KBM-7 (cell line): ENCODE results near the gene C7orf33.
"Not testable (repeated sequence)": the region's sequence is repeated elsewhere in the genome, so short reads cannot be mapped to it uniquely, and the experiment has no call there.

ENCODE experiments used
- DNase-seq: peaks from one replicate; pipeline ENCODE4 v3.0.0-alpha.2; 2015
- in situ Hi-C: fragments of 300-500 bp; cut with MboI; formaldehyde crosslinking; loops from 2 replicates; pipeline ENCODE4 v1.14.3; 2020; ENCODE audit warnings: low sequenced_read_pairs, low pct_unique_long_range_greater_than_20kb, mixed read lengths

C7orf33 gene

GRCh38 chr7:148590471-148590870 is at the start of gene C7orf33:
TSS of gene C7orf33 (plus strand) at chr7:148590766. CDS start at chr7:148590926, 160 bp downstream.
- in situ Hi-C loops = no loop called here
- DNase-seq = no peak

GRCh38 chr7:148541891-148542504 is 48.6 kb upstream of the C7orf33 start:
- no peak for DNase-seq
- in situ Hi-C loops = no loop called here

GRCh38 chr7:148543302-148543701 is 47.3 kb upstream of the C7orf33 start:
- in situ Hi-C loops = no loop called here
- no peak for DNase-seq

GRCh38 chr7:148545172-148545571 is 45.4 kb upstream of the C7orf33 start:
- no peak for DNase-seq
- in situ Hi-C loops = no loop called here

GRCh38 chr7:148545932-148546331 is 44.6 kb upstream of the C7orf33 start:
- peak; percentile 5 for DNase-seq
- in situ Hi-C loops = no loop called here

GRCh38 chr7:148546857-148547256 is 43.7 kb upstream of the C7orf33 start:
- no peak for DNase-seq
- in situ Hi-C loops = no loop called here

- in situ Hi-C loops = no loop called here
- no peak for DNase-seq
Measured at GRCh38 chr7:148547951-148548350, 42.6 kb upstream of the C7orf33 start.

GRCh38 chr7:148553979-148554378 is 36.6 kb upstream of the C7orf33 start:
- DNase-seq = no peak
- in situ Hi-C loops = no loop called here

- DNase-seq = no peak
- in situ Hi-C loops = no loop called here
Measured at GRCh38 chr7:148556892-148557291, 33.7 kb upstream of the C7orf33 start.

- no peak for DNase-seq
- in situ Hi-C loops = no loop called here
Measured at GRCh38 chr7:148558914-148559313, 31.7 kb upstream of the C7orf33 start.

GRCh38 chr7:148561099-148561498 is 29.5 kb upstream of the C7orf33 start:
- in situ Hi-C loops = no loop called here
- DNase-seq = no peak

GRCh38 chr7:148563583-148564274 is 26.8 kb upstream of the C7orf33 start:
- no peak for DNase-seq
- in situ Hi-C loops = no loop called here

GRCh38 chr7:148564275-148564951 is 26.2 kb upstream of the C7orf33 start:
- DNase-seq = peak; percentile 44
- in situ Hi-C loops = not testable (repeated sequence)

- in situ Hi-C loops = no loop called here
- DNase-seq = no peak
Measured at GRCh38 chr7:148566736-148567135, 23.8 kb upstream of the C7orf33 start.

- DNase-seq = no peak
- in situ Hi-C loops = no loop called here
Measured at GRCh38 chr7:148567524-148567923, 23.0 kb upstream of the C7orf33 start.

- in situ Hi-C loops = no loop called here
- DNase-seq = no peak
Measured at GRCh38 chr7:148570510-148570909, 20.1 kb upstream of the C7orf33 start.

GRCh38 chr7:148570973-148571372 is 19.6 kb upstream of the C7orf33 start:
- in situ Hi-C loops, DNase-seq: not testable (repeated sequence)

GRCh38 chr7:148571381-148571780 is 19.2 kb upstream of the C7orf33 start:
- no peak for DNase-seq
- in situ Hi-C loops = no loop called here

GRCh38 chr7:148572067-148572522 is 18.5 kb upstream of the C7orf33 start:
- in situ Hi-C loops = no loop called here
- DNase-seq = no peak

- in situ Hi-C loops = not testable (repeated sequence)
Measured at GRCh38 chr7:148573581-148573980, 17.0 kb upstream of the C7orf33 start.

More at GRCh38 chr7:148573581-148573980, 17.0 kb upstream of the C7orf33 start:
- not testable (repeated sequence) for DNase-seq
